Keratinocyte (primary cell): ENCODE results near the gene IFT172.

Experiments used
- CTCF ChIP-seq, 3 experiments: IDR thresholded peaks in 1 of 3; conservative IDR thresholded peaks in 1 of 3; optimal IDR thresholded peaks in 1 of 3; 2 replicates in 2 of 3; 3 replicates in 1 of 3; pipeline versions ENCODE3 to v1.5.1; 2011; ENCODE audit warnings: low read length in 3 of 3, mild to moderate bottlenecking in 3 of 3, moderate library complexity in 2 of 3, control low read depth in 1 of 3, inconsistent platforms in 1 of 3; ENCODE audit not compliant: insufficient read depth in 2 of 3; ENCODE audit errors: extremely low read depth in 1 of 3
- EZH2 ChIP-seq: IDR thresholded peaks from one replicate; pipeline ENCODE4 v1.6.1; 2012; ENCODE audit warnings: inconsistent platforms, mild to moderate bottlenecking, low read length, moderate library complexity

GRCh38 chr2:27495840-27496356 is 6.4 kb upstream of the IFT172 start:
- TF ChIP-seq CTCF (optimal IDR thresholded peaks at IDR 0.05 in 1 of 3, IDR thresholded peaks at IDR 0.05 in 1 of 3, conservative IDR thresholded peaks at IDR 0.05 in 1 of 3; ENCODE audit: extremely low read depth in 1 of 3, insufficient read depth in 2 of 3, low read length in 3 of 3) (no peak), EZH2 (no peak)
